Activated CD4-positive, alpha-beta T cell treated with anti-CD3 and anti-CD28 coated beads, Interleukin-2, amount 10 ng/mL, durations not matched to agents 7 days and 5 days (primary cell): ENCODE results near the gene NAGPA. TPM values are rescaled to one million over a fixed set of nuclear protein-coding genes. Genes with fewer than 3 reads are reported as not detected.

Experiments
- CTCF ChIA-PET: fragments of 350-600 bp; sonication (Branson Sonifier 250); formaldehyde crosslinking; loops from one replicate; lab custom pipeline; 2021; ENCODE audit warnings: antibody characterized with exemption; lab: Charles Lee
- POLR2A ChIA-PET: fragments of 350-600 bp; sonication (Branson Sonifier 250); formaldehyde crosslinking; loops from one replicate; lab custom pipeline; 2021; ENCODE audit warnings: antibody characterized with exemption; lab: Charles Lee
- DNase-seq: peaks from one replicate; pipeline ENCODE4 v3.0.0-alpha.2; 2020
- H3K27ac Mint-ChIP-seq: one replicate; pipeline ENCODE4 v1.8.0; 2021; ENCODE audit warnings: mild to moderate bottlenecking, moderate library complexity, mixed read lengths
- H3K27me3 Mint-ChIP-seq: one replicate; pipeline ENCODE4 v1.8.0; 2021; ENCODE audit warnings: mixed read lengths
- H3K36me3 Mint-ChIP-seq: one replicate; pipeline ENCODE4 v1.8.0; 2021; ENCODE audit warnings: low read depth, mixed read lengths
- H3K4me1 Mint-ChIP-seq: one replicate; pipeline ENCODE4 v1.8.0; 2021; ENCODE audit warnings: mixed read lengths
- H3K4me3 Mint-ChIP-seq: one replicate; pipeline ENCODE4 v1.8.0; 2021; ENCODE audit warnings: mild to moderate bottlenecking, moderate library complexity, mixed read lengths
- H3K9me3 Mint-ChIP-seq: one replicate; pipeline ENCODE4 v1.8.0; 2021; ENCODE audit warnings: mixed read lengths
- total RNA-seq, 2 experiments: library from RNA; stranded (reverse); gene quantifications; one replicate each; pipeline ENCODE4 v1.2.3, GENCODE V29; 2021

The NAGPA gene
- total RNA-seq, 2 experiments from 2014 or later: 16.8 to 18.8 TPM

DNA sequence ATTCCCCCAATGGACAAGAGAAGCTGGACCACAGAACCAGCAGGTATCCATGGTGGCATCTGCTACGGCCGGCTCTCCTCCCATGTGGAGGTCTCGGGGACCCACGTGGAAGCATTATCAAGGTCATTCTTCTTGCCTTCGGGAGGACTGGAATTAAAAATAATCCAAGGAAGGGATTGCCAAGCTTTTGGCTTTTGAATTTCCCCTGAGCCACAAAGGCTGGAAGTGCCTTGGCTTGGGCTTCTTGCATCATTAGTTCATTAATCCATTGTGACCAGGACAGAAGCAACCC is 16.1 kb downstream of the NAGPA start:
- H3K4me1 Mint-ChIP-seq: no peaks in the 10 kb centered on the region
- DNase-seq: no peak
- no peak overlapping the region for H3K4me3 Mint-ChIP-seq
- H3K27me3 Mint-ChIP-seq: no peaks in the 10 kb centered on the region
- POLR2A ChIA-PET: no interaction called here
- CTCF ChIA-PET: interaction anchor here (2.3 kb wide), 1 partner anchor 12 kb away, joined by 6 read pairs; no protein-coding TSS in a partner anchor
- no peak overlapping the region for H3K27ac Mint-ChIP-seq
- no peaks in the 10 kb centered on the region for H3K9me3 Mint-ChIP-seq
- no peaks in the 10 kb centered on the region for H3K36me3 Mint-ChIP-seq

DNA sequence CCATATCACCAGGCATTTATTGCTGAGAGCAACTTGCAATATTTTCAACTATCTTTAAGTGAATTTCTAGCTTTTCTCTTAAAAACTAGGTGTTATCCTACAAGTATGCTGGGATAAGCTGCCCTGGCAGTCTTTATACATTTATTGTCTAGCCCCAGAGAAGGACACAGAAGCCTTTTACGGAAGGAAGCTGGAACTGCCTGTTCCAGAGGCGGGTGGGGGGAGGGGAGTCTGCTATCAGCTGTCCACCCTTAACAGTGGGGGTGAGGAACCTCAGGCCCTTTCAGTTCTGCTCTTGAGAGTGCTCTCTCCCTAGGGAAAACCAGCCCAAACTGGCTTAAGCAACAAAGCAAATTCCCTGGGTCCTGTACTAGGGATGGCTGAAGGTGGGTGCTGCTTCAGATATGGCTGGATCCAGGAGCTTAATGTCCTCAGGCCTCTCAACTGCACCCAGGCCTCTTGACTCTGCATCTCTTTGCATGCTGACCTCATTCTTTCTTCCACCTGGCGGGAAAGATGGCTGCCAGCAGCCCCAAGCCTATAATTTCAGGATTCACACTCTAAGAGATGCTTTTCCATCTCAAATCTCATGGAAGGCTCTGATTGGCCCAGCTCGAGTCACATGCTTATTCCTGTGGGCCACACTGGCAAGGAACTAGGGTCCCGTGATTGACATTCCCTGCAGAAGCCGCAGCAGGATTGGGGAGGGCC is 16.6 kb downstream of the NAGPA start:
- H3K36me3 Mint-ChIP-seq: no peaks in the 10 kb centered on the region
- no peaks in the 10 kb centered on the region for H3K9me3 Mint-ChIP-seq
- CTCF ChIA-PET: interaction anchor here (2.3 kb wide), 1 partner anchor 13 kb away, joined by 6 read pairs; no protein-coding TSS in a partner anchor
- H3K27ac Mint-ChIP-seq: no peak overlapping the region
- H3K4me3 Mint-ChIP-seq: no peak overlapping the region
- no peaks in the 10 kb centered on the region for H3K4me1 Mint-ChIP-seq
- no peaks in the 10 kb centered on the region for H3K27me3 Mint-ChIP-seq
- POLR2A ChIA-PET: no interaction called here
- no peak for DNase-seq

DNA sequence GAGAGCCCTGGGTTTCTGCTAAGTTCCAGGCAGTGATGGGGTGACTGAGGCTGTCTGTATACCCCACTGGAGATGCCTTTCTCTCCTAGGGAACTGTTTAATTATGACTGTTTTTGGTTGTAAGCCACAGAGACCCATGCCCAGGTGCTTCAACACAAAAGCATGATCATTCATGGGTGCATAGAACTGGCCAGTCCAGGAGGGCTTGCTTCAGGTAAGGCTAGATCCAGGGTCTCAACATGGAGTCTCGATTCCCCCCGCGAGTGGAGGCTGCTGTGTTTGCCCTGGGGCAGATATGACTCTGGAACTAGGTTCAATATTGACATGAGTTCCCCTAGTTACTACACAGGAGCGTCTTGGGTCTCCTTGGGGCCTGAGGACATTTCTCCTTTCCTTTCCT is 17.8 kb downstream of the NAGPA start:
- Mint-ChIP-seq H3K27ac (no peak overlapping the region), H3K9me3 (no peaks in the 10 kb centered on the region), H3K4me3 (no peak overlapping the region), H3K27me3 (no peaks in the 10 kb centered on the region), H3K4me1 (no peaks in the 10 kb centered on the region), H3K36me3 (no peaks in the 10 kb centered on the region)
- ChIA-PET POLR2A (no interaction called here), CTCF (no interaction called here)
- no peak for DNase-seq

GRCh38 chr16:5015351-5015750 is 18.4 kb downstream of the NAGPA start:
- Mint-ChIP-seq H3K36me3 (no peaks in the 10 kb centered on the region), H3K4me1 (no peaks in the 10 kb centered on the region), H3K9me3 (no peaks in the 10 kb centered on the region), H3K4me3 (no peak overlapping the region), H3K27ac (no peak overlapping the region), H3K27me3 (peaks cover 3% of the 10 kb centered on the region)
- ChIA-PET CTCF (no interaction called here), POLR2A (no interaction called here)
- DNase-seq: no peak

DNA sequence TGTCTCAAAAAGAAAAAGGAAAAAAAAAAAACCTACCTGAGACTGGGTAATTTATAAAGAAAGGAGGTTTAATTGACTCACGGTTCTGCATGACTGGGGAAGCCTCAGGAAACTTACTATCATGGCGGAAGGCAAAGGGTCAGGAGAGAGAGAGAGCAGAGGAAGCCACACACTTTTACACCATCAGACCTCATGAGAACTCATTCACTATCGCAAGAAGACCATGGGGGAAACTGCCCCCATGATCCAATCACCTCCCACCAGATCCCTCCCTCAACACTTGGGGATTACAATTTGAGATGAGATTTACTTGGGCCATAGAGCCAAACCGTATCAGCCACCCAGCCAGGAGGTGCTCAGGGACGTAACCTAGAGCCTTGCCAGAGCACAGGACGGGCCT is 20.8 kb downstream of the NAGPA start:
- Mint-ChIP-seq H3K4me3 (no peak overlapping the region), H3K27me3 (peaks cover 3% of the 10 kb centered on the region), H3K27ac (no peak overlapping the region), H3K9me3 (no peaks in the 10 kb centered on the region), H3K36me3 (no peaks in the 10 kb centered on the region), H3K4me1 (no peaks in the 10 kb centered on the region)
- ChIA-PET CTCF (no interaction called here), POLR2A (no interaction called here)
- DNase-seq: no peak

DNA sequence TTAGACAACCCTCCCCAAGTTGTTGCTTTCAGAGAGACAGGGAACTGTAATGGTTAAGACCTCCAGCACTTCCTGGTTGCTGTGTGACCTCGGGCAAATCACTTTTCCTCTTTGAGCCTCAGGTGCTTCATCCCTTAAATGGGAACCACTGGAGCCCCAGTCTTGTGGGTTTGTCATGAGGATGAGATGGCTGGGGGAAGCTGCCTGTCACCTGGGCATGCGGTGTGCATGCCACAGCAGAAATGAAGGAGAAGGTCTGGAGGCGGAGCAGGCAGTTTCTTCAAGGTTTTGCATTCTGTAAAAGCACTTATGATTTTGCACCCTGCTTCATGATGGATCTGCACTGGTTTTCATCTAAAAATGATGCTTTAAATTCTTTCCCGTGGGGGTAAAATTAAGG is 22.1 kb downstream of the NAGPA start:
- CTCF ChIA-PET: no interaction called here
- Mint-ChIP-seq H3K4me1 (no peaks in the 10 kb centered on the region), H3K36me3 (no peaks in the 10 kb centered on the region), H3K4me3 (no peak overlapping the region), H3K9me3 (no peaks in the 10 kb centered on the region), H3K27ac (no peak overlapping the region), H3K27me3 (peaks cover 3% of the 10 kb centered on the region)
- DNase-seq: no peak
- POLR2A ChIA-PET: no interaction called here

DNA sequence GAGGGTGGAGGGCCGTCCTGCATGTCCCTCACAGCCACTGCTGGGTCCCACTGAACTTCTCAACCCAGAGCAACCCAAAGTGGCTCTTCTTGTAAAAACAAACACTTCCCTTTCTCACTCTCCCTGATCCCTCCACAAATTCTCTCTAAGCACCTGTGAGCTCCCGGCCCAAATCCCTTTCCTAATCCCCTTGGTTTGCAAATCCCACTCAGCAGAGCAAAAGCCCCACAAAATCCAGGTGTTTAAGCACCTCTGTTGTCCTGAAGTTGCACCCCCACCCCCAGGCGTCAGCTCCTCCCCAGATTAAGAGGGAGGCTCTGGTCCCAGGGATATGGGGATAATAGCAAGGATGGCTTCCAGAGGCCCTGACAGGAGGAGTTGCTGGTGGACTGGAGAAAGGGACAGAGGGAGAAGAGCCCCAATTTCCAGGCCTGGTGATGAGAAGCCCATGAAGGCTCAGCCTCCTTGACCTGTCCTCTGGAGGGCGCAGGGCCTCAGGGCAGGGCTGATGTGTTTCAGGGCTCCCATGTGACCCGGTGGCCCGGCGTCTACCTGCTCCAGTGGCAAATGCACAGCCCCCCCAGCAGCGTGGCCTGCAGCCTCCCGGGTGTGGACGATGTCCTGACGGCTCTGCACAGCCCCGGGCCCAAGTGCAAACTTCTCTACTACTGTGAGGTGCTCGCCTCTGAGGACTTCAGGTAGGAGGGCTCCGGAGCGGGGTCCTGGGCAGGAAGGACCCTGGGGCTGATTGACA is 23.0 kb downstream of the NAGPA start:
- no peak overlapping the region for H3K27ac Mint-ChIP-seq
- no peaks in the 10 kb centered on the region for H3K4me1 Mint-ChIP-seq
- H3K36me3 Mint-ChIP-seq: no peaks in the 10 kb centered on the region
- no peak overlapping the region for H3K4me3 Mint-ChIP-seq
- POLR2A ChIA-PET: no interaction called here
- no peak for DNase-seq
- H3K27me3 Mint-ChIP-seq: peaks cover 3% of the 10 kb centered on the region
- CTCF ChIA-PET: interaction anchor here (0.6 to 0.7 kb wide), 2 partner anchors 10 to 177 kb away, joined by 3 to 4 read pairs; no protein-coding TSS in a partner anchor
- H3K9me3 Mint-ChIP-seq: no peaks in the 10 kb centered on the region

GRCh38 chr16:5008311-5008731 is 25.4 kb downstream of the NAGPA start:
- Mint-ChIP-seq H3K9me3 (no peaks in the 10 kb centered on the region), H3K4me3 (no peak overlapping the region), H3K27ac (no peak overlapping the region), H3K4me1 (no peaks in the 10 kb centered on the region), H3K36me3 (no peaks in the 10 kb centered on the region), H3K27me3 (peaks cover 3% of the 10 kb centered on the region)
- ChIA-PET CTCF (no interaction called here), POLR2A (no interaction called here)
- DNase-seq: no peak

DNA sequence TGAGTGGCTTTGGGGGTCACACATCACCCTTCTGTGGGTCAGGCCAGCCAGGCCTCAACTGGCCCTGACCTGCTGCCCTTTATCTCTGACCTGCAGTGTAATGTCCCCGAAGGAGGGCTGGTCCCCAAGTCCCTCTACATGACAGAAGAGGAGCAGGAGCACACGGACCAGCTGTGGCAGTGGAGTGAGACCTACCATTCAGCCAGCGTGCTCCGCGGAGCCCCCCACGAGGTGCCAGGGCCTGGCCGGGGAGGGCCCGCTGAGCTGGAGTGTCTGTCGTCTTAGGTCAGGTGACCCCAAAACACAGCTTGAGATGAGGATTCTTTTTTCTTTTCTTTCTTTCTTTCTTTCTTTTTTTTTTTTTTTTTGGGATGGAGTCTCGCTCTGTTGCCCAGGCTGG is 26.5 kb downstream of the NAGPA start:
- Mint-ChIP-seq H3K36me3 (no peaks in the 10 kb centered on the region), H3K27me3 (peaks cover 3% of the 10 kb centered on the region), H3K9me3 (no peaks in the 10 kb centered on the region), H3K4me1 (no peaks in the 10 kb centered on the region), H3K27ac (no peak overlapping the region), H3K4me3 (no peak overlapping the region)
- ChIA-PET POLR2A (no interaction called here), CTCF (no interaction called here)
- no peak for DNase-seq

DNA sequence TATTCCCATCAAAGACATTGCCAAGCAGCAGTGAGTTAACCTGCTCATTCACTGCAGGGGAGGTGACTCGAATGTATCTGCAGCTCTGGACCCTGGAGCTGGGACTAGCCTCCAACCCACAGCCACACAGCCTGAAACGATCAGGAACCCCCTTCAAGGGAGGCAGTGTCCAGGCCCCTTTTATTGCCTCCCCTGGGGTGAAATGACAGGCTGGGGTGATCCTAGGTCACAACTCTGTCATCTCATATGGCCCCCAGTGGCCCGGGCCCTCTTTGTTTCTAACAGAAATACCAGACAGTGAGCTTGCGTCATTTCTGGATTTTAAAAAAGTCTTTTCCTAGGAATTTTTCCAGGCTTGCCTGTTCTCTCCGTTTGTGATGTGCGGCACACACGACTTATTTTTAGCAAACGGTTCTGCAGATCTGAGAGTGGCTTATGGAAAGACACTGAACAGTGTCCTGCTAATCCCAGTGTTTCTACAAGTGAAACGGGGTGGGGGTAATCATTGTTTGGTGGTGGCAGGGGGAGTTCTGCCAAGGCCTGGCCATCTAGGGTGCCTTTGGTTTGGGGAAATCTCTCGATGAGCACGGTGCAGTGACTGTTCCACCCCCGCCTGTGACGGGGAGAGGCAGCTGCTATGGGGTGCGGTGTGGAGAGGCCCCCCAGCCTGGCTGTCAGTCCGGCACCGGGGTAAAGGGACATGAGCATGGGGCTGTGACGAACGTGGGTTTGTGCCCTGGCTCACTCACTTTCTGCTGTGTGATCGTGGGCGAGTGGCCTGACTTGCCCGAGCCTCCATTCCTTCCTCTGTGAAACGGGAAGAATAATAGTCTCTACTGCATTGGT is 27.2 kb downstream of the NAGPA start:
- ChIA-PET CTCF (no interaction called here), POLR2A (no interaction called here)
- H3K36me3 Mint-ChIP-seq: no peaks in the 10 kb centered on the region
- DNase-seq: no peak
- no peak overlapping the region for H3K27ac Mint-ChIP-seq
- no peaks in the 10 kb centered on the region for H3K9me3 Mint-ChIP-seq
- no peaks in the 10 kb centered on the region for H3K4me1 Mint-ChIP-seq
- H3K4me3 Mint-ChIP-seq: no peak overlapping the region
- H3K27me3 Mint-ChIP-seq: peaks cover 3% of the 10 kb centered on the region

GRCh38 chr16:5005916-5006315 is 27.8 kb downstream of the NAGPA start:
- H3K4me3 Mint-ChIP-seq: no peak overlapping the region
- DNase-seq: no peak
- no peak overlapping the region for H3K27ac Mint-ChIP-seq
- ChIA-PET CTCF (no interaction called here), POLR2A (no interaction called here)
- no peaks in the 10 kb centered on the region for H3K36me3 Mint-ChIP-seq
- no peaks in the 10 kb centered on the region for H3K9me3 Mint-ChIP-seq
- H3K4me1 Mint-ChIP-seq: no peaks in the 10 kb centered on the region
- peaks cover 3% of the 10 kb centered on the region for H3K27me3 Mint-ChIP-seq

- Mint-ChIP-seq H3K4me1 (no peaks in the 10 kb centered on the region), H3K36me3 (no peaks in the 10 kb centered on the region), H3K4me3 (no peak overlapping the region), H3K27ac (no peak overlapping the region), H3K9me3 (no peaks in the 10 kb centered on the region), H3K27me3 (no peaks in the 10 kb centered on the region)
- no peak for DNase-seq
- ChIA-PET CTCF (interaction anchor here (1.6 kb wide), 1 partner anchor 73 kb away, joined by 3 read pairs; no protein-coding TSS in a partner anchor), POLR2A (no interaction called here)
These were observed 29.4 kb downstream of the NAGPA start for GRCh38 chr16:5004311-5004710.

DNA sequence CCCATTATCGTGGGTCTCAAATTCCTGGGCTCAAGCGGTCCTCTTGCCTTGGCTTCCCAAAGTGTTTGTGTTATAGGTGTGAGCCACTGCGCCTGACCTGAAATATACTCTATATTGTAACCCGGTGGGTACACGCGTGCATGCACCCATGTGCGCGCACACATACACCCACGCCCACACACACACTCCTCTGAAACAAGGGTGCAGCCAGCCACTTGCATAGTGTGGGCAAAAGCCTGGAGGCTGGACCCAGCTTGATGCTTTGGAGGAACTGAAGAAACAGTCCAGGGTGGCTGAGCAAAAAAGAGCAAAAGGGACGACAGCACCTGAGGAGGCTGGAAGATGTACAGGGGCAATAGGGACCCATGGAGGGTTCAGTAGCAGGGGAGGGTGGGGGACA is 29.9 kb downstream of the NAGPA start:
- Mint-ChIP-seq H3K27ac (no peak overlapping the region), H3K9me3 (no peaks in the 10 kb centered on the region), H3K27me3 (peaks cover 1% of the 10 kb centered on the region), H3K4me1 (no peaks in the 10 kb centered on the region), H3K4me3 (no peak overlapping the region), H3K36me3 (no peaks in the 10 kb centered on the region)
- CTCF ChIA-PET: interaction anchor here (1.6 kb wide), 1 partner anchor 72 kb away, joined by 3 read pairs; no protein-coding TSS in a partner anchor
- no peak for DNase-seq
- POLR2A ChIA-PET: no interaction called here
